Natural killer cell (primary cell): ENCODE results near the gene PEX26. TPM values are rescaled to one million over a fixed set of nuclear protein-coding genes. Genes with fewer than 3 reads are reported as not detected.
A peak's percentile ranks its signal among the peaks of the same experiment; 100 is the strongest.

Experiments
- ATAC-seq, 3 donors: fragments of 150-1000 bp in 2 of 3; fragments of 200-7000 bp in 1 of 3; cut with Tn5 transposase; 1 replicate in 1 of 3; 2 replicates in 2 of 3; pipeline ENCODE4 v1.10.0; 2021; ENCODE audit warnings: mild to moderate bottlenecking in 2 of 3, moderate library complexity in 2 of 3
- DNase-seq, 2 donors: peaks; one replicate each; pipeline versions ENCODE4 v3.0.0 to v3.0.0-alpha.2; 2013 to 2021; ENCODE audit warnings: mixed read lengths in 1 of 2
- H3K27ac ChIP-seq: one replicate; pipeline ENCODE4 v1.5.1; 2013; ENCODE audit warnings: mild to moderate bottlenecking, low read length
- H3K27me3 ChIP-seq: one replicate; pipeline ENCODE4 v1.6.1; 2013; ENCODE audit warnings: low read length; ENCODE audit not compliant: control insufficient read depth, insufficient read depth
- H3K36me3 ChIP-seq: one replicate; pipeline ENCODE4 v1.6.1; 2013; ENCODE audit warnings: low read length; ENCODE audit not compliant: control insufficient read depth, insufficient read depth
- H3K4me1 ChIP-seq: one replicate; pipeline ENCODE4 v1.6.1; 2013; ENCODE audit warnings: low read length; ENCODE audit not compliant: control insufficient read depth, insufficient read depth
- H3K4me3 ChIP-seq: one replicate; pipeline ENCODE4 v1.5.1; 2013; ENCODE audit warnings: low read length
- H3K9me3 ChIP-seq: one replicate; pipeline ENCODE4 v1.6.1; 2013; ENCODE audit warnings: low read length; ENCODE audit not compliant: control insufficient read depth, insufficient read depth
- H3K27ac Mint-ChIP-seq, 2 donors: one replicate each; pipeline ENCODE4 v1.8.0; 2022; ENCODE audit warnings: mild to moderate bottlenecking in 2 of 2, mixed read lengths in 2 of 2, moderate library complexity in 1 of 2
- H3K27me3 Mint-ChIP-seq, 2 donors: one replicate each; pipeline ENCODE4 v1.8.0; 2022; ENCODE audit warnings: low read depth in 2 of 2, mixed read lengths in 2 of 2
- H3K36me3 Mint-ChIP-seq: one replicate; pipeline ENCODE4 v1.8.0; 2022; ENCODE audit warnings: mixed read lengths
- H3K4me1 Mint-ChIP-seq, 2 donors: one replicate each; pipeline ENCODE4 v1.8.0; 2022; ENCODE audit warnings: mixed read lengths in 2 of 2
- H3K4me3 Mint-ChIP-seq: one replicate; pipeline ENCODE4 v1.8.0; 2022; ENCODE audit warnings: mild to moderate bottlenecking, moderate library complexity, mixed read lengths
- H3K9me3 Mint-ChIP-seq, 2 donors: one replicate each; pipeline ENCODE4 v1.8.0; 2022; ENCODE audit warnings: mixed read lengths in 2 of 2
- CTCF ChIP-seq: fragments of 200-600 bp; IDR thresholded peaks from one replicate; pipeline ENCODE4 v1.8.0; 2022; ENCODE audit warnings: antibody characterized with exemption
- WGBS: methylation state at CpG from one replicate; pipeline ENCODE4 v1.1.7; 2013; ENCODE audit warnings: missing lambda C conversion rate; ENCODE audit not compliant: insufficient coverage; 5-methylcytosine and 5-hydroxymethylcytosine counted together
- intact Hi-C: fragments of 100-400 bp; cut with micrococcal nuclease; formaldehyde crosslinking; loops from one replicate; pipeline ENCODE4 v1.14.2; 2022
- total RNA-seq, 4 donors: library from RNA; stranded (reverse); fragments of 120-200 nt in 1 of 4; gene quantifications; one replicate each; pipeline versions ENCODE4 v1.2.3 to v1.2.4, GENCODE V29; 2013 to 2022

Gene PEX26
- total RNA-seq, 3 donors from 2014 or later (not counting 1 experiment from before 2014, with no cell fraction given): 27.6 to 37.4 (median 31.2) TPM

- no peak for DNase-seq
- no peaks in the 10 kb centered on the region for H3K27me3 Mint-ChIP-seq
- TF ChIP-seq CTCF: no peak
- no peak overlapping the region for H3K4me3 Mint-ChIP-seq
- no peak overlapping the region for H3K27ac ChIP-seq
- peaks cover 8% of the 10 kb centered on the region for H3K4me1 ChIP-seq
- H3K4me1 Mint-ChIP-seq: peaks cover 5% of the 10 kb centered on the region in 2 donors
- no peaks in the 10 kb centered on the region for H3K27me3 ChIP-seq
- intact Hi-C loops: no loop called here
- H3K4me3 ChIP-seq: no peak overlapping the region
- H3K36me3 Mint-ChIP-seq: no peaks in the 10 kb centered on the region
- ATAC-seq: no peak
- 94% methylated on average over 8 of the region's 8 CpGs for WGBS
- H3K27ac Mint-ChIP-seq: no peak overlapping the region
- H3K9me3 ChIP-seq: no peaks in the 10 kb centered on the region
- H3K36me3 ChIP-seq: peaks cover 34% of the 10 kb centered on the region
- H3K9me3 Mint-ChIP-seq: no peaks in the 10 kb centered on the region
These were observed 12.5 kb downstream of the PEX26 start for GRCh38 chr22:18090286-18090685.

- TF ChIP-seq CTCF: no peak
- peak overlapping the region; percentile 31 to 86 for H3K27ac Mint-ChIP-seq
- no peak for ATAC-seq
- no peaks in the 10 kb centered on the region for H3K27me3 Mint-ChIP-seq
- H3K4me3 Mint-ChIP-seq: no peak overlapping the region
- H3K4me3 ChIP-seq: no peak overlapping the region
- peaks cover 8% of the 10 kb centered on the region for H3K4me1 ChIP-seq
- H3K27me3 ChIP-seq: no peaks in the 10 kb centered on the region
- no peak for DNase-seq
- H3K36me3 Mint-ChIP-seq: no peaks in the 10 kb centered on the region
- peaks cover 27% of the 10 kb centered on the region for H3K36me3 ChIP-seq
- peak overlapping the region; percentile 11 for H3K27ac ChIP-seq
- no peaks in the 10 kb centered on the region for H3K9me3 Mint-ChIP-seq
- peaks cover 5% of the 10 kb centered on the region in 2 donors for H3K4me1 Mint-ChIP-seq
- WGBS: 79% methylated on average over 7 of the region's 7 CpGs
- H3K9me3 ChIP-seq: no peaks in the 10 kb centered on the region
- intact Hi-C loops: no loop called here
These were observed 13.7 kb downstream of the PEX26 start for GRCh38 chr22:18091478-18091877.

GRCh38 chr22:18091916-18092526 lies 14.2 kb downstream of the PEX26 start:
- Histone ChIP-seq H3K4me1 (peaks cover 8% of the 10 kb centered on the region), H3K4me3 (peak overlapping the region; percentile 4), H3K27me3 (no peaks in the 10 kb centered on the region), H3K36me3 (peaks cover 27% of the 10 kb centered on the region), H3K9me3 (no peaks in the 10 kb centered on the region), H3K27ac (peak overlapping the region; percentile 49)
- TF ChIP-seq CTCF: no peak
- ATAC-seq: peak; percentile 38 to 51 (median 49)
- intact Hi-C loops: no loop called here
- Mint-ChIP-seq H3K9me3 (no peaks in the 10 kb centered on the region), H3K4me3 (no peak overlapping the region), H3K4me1 (peaks cover 5 to 10% of the 10 kb centered on the region in 2 donors), H3K36me3 (no peaks in the 10 kb centered on the region), H3K27me3 (no peaks in the 10 kb centered on the region), H3K27ac (peak overlapping the region; percentile 31 to 86)
- peak in 1 of 2 donors; percentile 68 for DNase-seq
- WGBS: 75% methylated on average over 22 of the region's 22 CpGs

GRCh38 chr22:18093661-18094060 lies 15.9 kb downstream of the PEX26 start:
- 99% methylated on average over 4 of the region's 6 CpGs for WGBS
- H3K36me3 Mint-ChIP-seq: no peaks in the 10 kb centered on the region
- H3K9me3 Mint-ChIP-seq: no peaks in the 10 kb centered on the region
- Histone ChIP-seq H3K27ac (no peak overlapping the region), H3K4me3 (no peak overlapping the region), H3K36me3 (peaks cover 13% of the 10 kb centered on the region), H3K4me1 (peaks cover 8% of the 10 kb centered on the region), H3K27me3 (no peaks in the 10 kb centered on the region), H3K9me3 (no peaks in the 10 kb centered on the region)
- H3K4me3 Mint-ChIP-seq: no peak overlapping the region
- DNase-seq: no peak
- ATAC-seq: no peak
- H3K4me1 Mint-ChIP-seq: peaks cover 5 to 10% of the 10 kb centered on the region in 2 donors
- intact Hi-C loops: no loop called here
- no peak for TF ChIP-seq CTCF
- H3K27me3 Mint-ChIP-seq: no peaks in the 10 kb centered on the region
- no peak overlapping the region for H3K27ac Mint-ChIP-seq
